A549 (cell line): Measurements from ENCODE around the gene TPSB2.

ENCODE experiments used
- CEBPB ChIP-seq, 2 experiments: fragments of >200 bp in 1 of 2; sonication (Bioruptor Twin) in 1 of 2; formaldehyde crosslinking in 1 of 2; IDR thresholded peaks; 2 replicates each; pipeline ENCODE4 v1.6.1; 2012 to 2016
- CHD2 ChIP-seq: fragments of 150-350 bp; IDR thresholded peaks from 2 replicates; pipeline ENCODE4 v1.6.1; 2014; ENCODE audit warnings: low read length; ENCODE audit not compliant: partially characterized antibody
- CTCF ChIP-seq: fragments of >200 bp; sonication (Bioruptor Twin); formaldehyde crosslinking; IDR thresholded peaks from 3 replicates; pipeline ENCODE4 v1.5.1; 2016
- EP300 ChIP-seq, 2 experiments: fragments of >200 bp; sonication (Bioruptor Twin); formaldehyde crosslinking; IDR thresholded peaks; 2 replicates in 1 of 2; 3 replicates in 1 of 2; pipeline ENCODE4 v1.6.1; 2016 to 2017
- ESRRA ChIP-seq: fragments of 150-350 bp; IDR thresholded peaks from 2 replicates; pipeline ENCODE4 v1.6.1; 2014; ENCODE audit warnings: mild to moderate bottlenecking, low read length, borderline replicate concordance
- FOSB ChIP-seq: fragments of 250-450 bp; sonication (Bioruptor Pico); IDR thresholded peaks from 2 replicates; pipeline ENCODE4 v1.5.0; 2020; ENCODE audit warnings: mild to moderate bottlenecking, moderate library complexity
- KDM1A ChIP-seq: fragments of 200-600 bp; sonication (generic); IDR thresholded peaks from 2 replicates; pipeline ENCODE4 v1.6.1; 2016; ENCODE audit warnings: low read depth, mild to moderate bottlenecking
- MAZ ChIP-seq: fragments of 150-350 bp; IDR thresholded peaks from 2 replicates; pipeline ENCODE4 v1.6.1; 2014; ENCODE audit warnings: antibody characterized with exemption, low read depth, low read length, borderline replicate concordance
- NR3C1 ChIP-seq: fragments of >200 bp; sonication (Bioruptor Twin); formaldehyde crosslinking; IDR thresholded peaks from 3 replicates; pipeline ENCODE4 v1.6.1; 2017
- RCOR1 ChIP-seq: fragments of 150-350 bp; IDR thresholded peaks from 2 replicates; pipeline ENCODE4 v1.6.1; 2014; ENCODE audit warnings: antibody characterized with exemption, low read length, low read depth
- REST ChIP-seq: fragments of 200-600 bp; sonication (generic); IDR thresholded peaks from 2 replicates; pipeline ENCODE4 v1.6.1; 2016; ENCODE audit warnings: antibody characterized with exemption, mild to moderate bottlenecking, moderate library complexity
- ZSCAN20 ChIP-seq: fragments of 250-450 bp; sonication (Bioruptor Pico); IDR thresholded peaks from 2 replicates; pipeline ENCODE4 v1.8.0; 2022; ENCODE audit warnings: mild to moderate bottlenecking, moderate library complexity
- TF ChIP-seq, protein P1 (sequence below): IDR thresholded peaks from 2 replicates; pipeline ENCODE4 v1.6.1; 2012
- TF ChIP-seq, protein P2 (sequence below): fragments of 450-650 bp; IDR thresholded peaks from 2 replicates; pipeline ENCODE4 v1.6.1; 2014; ENCODE audit warnings: antibody characterized with exemption

- peak; percentile 96 for TF ChIP-seq REST
- TF ChIP-seq ESRRA = no peak
- no peak for TF ChIP-seq MAZ
- no peak for TF ChIP-seq NR3C1
- no peak for TF ChIP-seq CTCF
- TF ChIP-seq ZSCAN20 (CRISPR knock-in tag) = no peak
- no peak for TF ChIP-seq RCOR1
- TF ChIP-seq FOSB = no peak
- TF ChIP-seq, protein P1, sequence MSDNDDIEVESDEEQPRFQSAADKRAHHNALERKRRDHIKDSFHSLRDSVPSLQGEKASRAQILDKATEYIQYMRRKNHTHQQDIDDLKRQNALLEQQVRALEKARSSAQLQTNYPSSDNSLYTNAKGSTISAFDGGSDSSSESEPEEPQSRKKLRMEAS = no peak
- TF ChIP-seq CEBPB (IDR thresholded peaks at IDR 0.05) = no peak
- no peak for TF ChIP-seq CHD2
- TF ChIP-seq EP300 (IDR thresholded peaks at IDR 0.05) = no peak
- TF ChIP-seq, protein P2, sequence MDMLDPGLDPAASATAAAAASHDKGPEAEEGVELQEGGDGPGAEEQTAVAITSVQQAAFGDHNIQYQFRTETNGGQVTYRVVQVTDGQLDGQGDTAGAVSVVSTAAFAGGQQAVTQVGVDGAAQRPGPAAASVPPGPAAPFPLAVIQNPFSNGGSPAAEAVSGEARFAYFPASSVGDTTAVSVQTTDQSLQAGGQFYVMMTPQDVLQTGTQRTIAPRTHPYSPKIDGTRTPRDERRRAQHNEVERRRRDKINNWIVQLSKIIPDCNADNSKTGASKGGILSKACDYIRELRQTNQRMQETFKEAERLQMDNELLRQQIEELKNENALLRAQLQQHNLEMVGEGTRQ = no peak
- no peak for TF ChIP-seq KDM1A
These were observed 41.4 kb downstream of the TPSB2 start for GRCh38 chr16:1188432-1189189.
